HepG2 (cell line): ENCODE results near the gene CENPP. TPM values are rescaled to one million over a fixed set of nuclear protein-coding genes. Genes with fewer than 3 reads are reported as not detected.

ENCODE experiments used
- ARNT ChIP-seq: fragments of 450-650 bp; IDR thresholded peaks from 2 replicates; pipeline ENCODE4 v1.6.1; 2017
- ARNTL ChIP-seq: sonication (generic); formaldehyde crosslinking; IDR thresholded peaks from 2 replicates; pipeline ENCODE4 v1.4.0; 2020; ENCODE audit warnings: mild to moderate bottlenecking, missing genetic modification reagents
- CHD4 ChIP-seq: fragments of 200-600 bp; sonication (generic); IDR thresholded peaks from 2 replicates; pipeline ENCODE4 v1.7.0; 2017; ENCODE audit warnings: mild to moderate bottlenecking, low read length, borderline replicate concordance
- GLMP ChIP-seq: sonication (generic); formaldehyde crosslinking; IDR thresholded peaks from 2 replicates; pipeline ENCODE4 v1.9.0; 2021; ENCODE audit warnings: missing genetic modification reagents, mild to moderate bottlenecking, borderline replicate concordance
- HHEX ChIP-seq: IDR thresholded peaks from 2 replicates; pipeline ENCODE4 v1.6.1; 2016; ENCODE audit warnings: control low read depth
- HMGXB4 ChIP-seq, 2 experiments: sonication (generic) in 1 of 2; formaldehyde crosslinking in 1 of 2; IDR thresholded peaks; 2 replicates each; pipeline versions ENCODE4 v1.4.0 to v1.6.1; 2018 to 2020; ENCODE audit warnings: missing genetic modification reagents in 2 of 2, borderline replicate concordance in 1 of 2, low read depth in 1 of 2, mild to moderate bottlenecking in 1 of 2, missing biosample characterization in 1 of 2
- KMT2B ChIP-seq: IDR thresholded peaks from 2 replicates; pipeline ENCODE4 v1.6.1; 2016; ENCODE audit warnings: missing genetic modification reagents, missing compliant biosample characterization
- NR2F6 ChIP-seq, 2 experiments: IDR thresholded peaks; 2 replicates each; pipeline ENCODE4 v1.6.1; 2016; ENCODE audit warnings: antibody characterized with exemption in 1 of 2, mild to moderate bottlenecking in 1 of 2
- POLR2AphosphoS5 ChIP-seq: IDR thresholded peaks from 2 replicates; pipeline ENCODE4 v1.6.1; 2012; ENCODE audit warnings: low read depth, low read length
- SOX6 ChIP-seq, 2 experiments: fragments of 450-650 bp in 1 of 2; sonication (generic) in 1 of 2; formaldehyde crosslinking in 1 of 2; IDR thresholded peaks; 2 replicates each; pipeline versions ENCODE4 v1.4.0 to v1.6.1; 2017 to 2020; ENCODE audit warnings: antibody characterized with exemption in 1 of 2, mild to moderate bottlenecking in 1 of 2, missing genetic modification reagents in 1 of 2
- SP140L ChIP-seq: sonication (generic); formaldehyde crosslinking; IDR thresholded peaks from 2 replicates; pipeline ENCODE4 v1.4.0; 2020; ENCODE audit warnings: missing genetic modification reagents, borderline replicate concordance
- SPEN ChIP-seq: sonication (generic); formaldehyde crosslinking; IDR thresholded peaks from 2 replicates; pipeline ENCODE4 v1.5.1; 2020; ENCODE audit warnings: low read depth, mild to moderate bottlenecking, missing genetic modification reagents
- STAG1 ChIP-seq: sonication (generic); formaldehyde crosslinking; IDR thresholded peaks from 2 replicates; pipeline ENCODE4 v1.4.0; 2020; ENCODE audit warnings: missing genetic modification reagents
- TP53 ChIP-seq: sonication (generic); formaldehyde crosslinking; conservative IDR thresholded peaks from 2 replicates; pipeline ENCODE4 v1.4.0; 2020; ENCODE audit warnings: missing genetic modification reagents
- USF2 ChIP-seq, 2 experiments: sonication (generic) in 1 of 2; formaldehyde crosslinking in 1 of 2; IDR thresholded peaks; 2 replicates each; pipeline versions ENCODE4 v1.5.1 to v1.6.1; 2011 to 2020; ENCODE audit warnings: borderline replicate concordance in 1 of 2, low read depth in 1 of 2, low read length in 1 of 2, mild to moderate bottlenecking in 1 of 2, missing genetic modification reagents in 1 of 2, moderate library complexity in 1 of 2
- ZNF251 ChIP-seq: sonication (generic); formaldehyde crosslinking; IDR thresholded peaks from 2 replicates; pipeline ENCODE4 v1.9.0; 2021; ENCODE audit warnings: mild to moderate bottlenecking, missing genetic modification reagents
- ZNF3 ChIP-seq: IDR thresholded peaks from 2 replicates; pipeline ENCODE4 v1.7.0; 2017; ENCODE audit warnings: inconsistent platforms
- ZNF570 ChIP-seq: sonication (generic); formaldehyde crosslinking; IDR thresholded peaks from 2 replicates; pipeline ENCODE4 v1.4.0; 2020; ENCODE audit warnings: mild to moderate bottlenecking, missing genetic modification reagents, borderline replicate concordance
- ZNF580 ChIP-seq: IDR thresholded peaks from 2 replicates; pipeline ENCODE4 v1.6.1; 2016; ENCODE audit warnings: low read depth, borderline replicate concordance
- ZNF704 ChIP-seq: sonication (generic); formaldehyde crosslinking; IDR thresholded peaks from 2 replicates; pipeline ENCODE4 v1.8.1; 2023; ENCODE audit warnings: mild to moderate bottlenecking, inconsistent platforms, moderate library complexity, missing genetic modification reagents, borderline replicate concordance
- ZNF740 ChIP-seq: sonication (generic); formaldehyde crosslinking; IDR thresholded peaks from 2 replicates; pipeline ENCODE4 v1.4.0; 2020; ENCODE audit warnings: missing genetic modification reagents
- ZNF747 ChIP-seq: sonication (generic); formaldehyde crosslinking; IDR thresholded peaks from 2 replicates; pipeline ENCODE4 v1.8.1; 2023; ENCODE audit warnings: missing genetic modification reagents, mild to moderate bottlenecking, borderline replicate concordance
- ZNF773 ChIP-seq: sonication (generic); formaldehyde crosslinking; IDR thresholded peaks from 2 replicates; pipeline ENCODE4 v1.4.0; 2020; ENCODE audit warnings: missing genetic modification reagents, borderline replicate concordance
- polyA plus RNA-seq, 8 experiments: library from polyadenylated mRNA; depleted of rRNA in 3 of 8; stranded (reverse) in 7 of 8; unstranded in 1 of 8; fragments of >200 nt; fragmentation: Illumina TruSeq in 4 of 8; extraction: Trizol in 4 of 8; gene quantifications; 2 replicates each; pipeline versions ENCODE4 v1.2.1 to v1.2.3, GENCODE V29; 2011 to 2016; ENCODE audit warnings: low read depth in 4 of 8, missing spikeins in 1 of 8, mixed read lengths in 1 of 8; ENCODE audit not compliant: insufficient read depth in 1 of 8
- total RNA-seq, 5 experiments: library from RNA; depleted of rRNA; stranded (reverse); fragments of >200 nt; fragmentation: Illumina TruSeq; extraction: Trizol; gene quantifications; 2 replicates each; pipeline ENCODE4 v1.2.3, GENCODE V29; 2016; ENCODE audit warnings: low read depth in 1 of 5

CENPP gene
- total and polyA plus RNA-seq, 2 of the 13 experiments (the other 11 are each of a cell fraction or from before 2014, with no cell fraction given): 2.0 to 11.4 TPM

- TF ChIP-seq ZNF740: no peak
- no peak for TF ChIP-seq SP140L (CRISPR knock-in tag)
- TF ChIP-seq ZNF251 (CRISPR knock-in tag): no peak
- TF ChIP-seq ZNF704 (CRISPR knock-in tag): no peak
- no peak for TF ChIP-seq ZNF570
- TF ChIP-seq NR2F6 (IDR thresholded peaks at IDR 0.05): peak; percentile 46; the same call in 1 of the 2 replicates
- peak; percentile 60 for TF ChIP-seq NR2F6 (CRISPR knock-in tag; IDR thresholded peaks at IDR 0.05)
- no peak for TF ChIP-seq USF2 (IDR thresholded peaks at IDR 0.05; ENCODE audit: low read depth, low read length)
- no peak for TF ChIP-seq USF2 (CRISPR knock-in tag; IDR thresholded peaks at IDR 0.05; ENCODE audit: borderline replicate concordance)
- TF ChIP-seq POLR2AphosphoS5: peak; percentile 34
- TF ChIP-seq ZNF580 (CRISPR knock-in tag): no peak
- TF ChIP-seq STAG1 (CRISPR knock-in tag): no peak
- TF ChIP-seq HMGXB4 (CRISPR knock-in tag; IDR thresholded peaks at IDR 0.05; ENCODE audit: borderline replicate concordance in 1 of 2, low read depth in 1 of 2): peak in 1 of 2 experiments; percentile 45; a peak in 1 of 4 replicates
- no peak for TF ChIP-seq ARNT
- no peak; the same call in 1 of the 2 replicates for TF ChIP-seq ZNF747 (CRISPR knock-in tag)
- no peak for TF ChIP-seq SOX6 (IDR thresholded peaks at IDR 0.05)
- peak; percentile 75; the same call in 1 of the 2 replicates for TF ChIP-seq SOX6 (CRISPR knock-in tag; IDR thresholded peaks at IDR 0.05)
- TF ChIP-seq TP53 (CRISPR knock-in tag): no peak
- peak; percentile 36; the same call in 1 of the 2 replicates for TF ChIP-seq SPEN (CRISPR knock-in tag)
- TF ChIP-seq CHD4: peak; percentile 42; the same call in 1 of the 2 replicates
- no peak for TF ChIP-seq ZNF773 (CRISPR knock-in tag)
- no peak for TF ChIP-seq HHEX (CRISPR knock-in tag)
- no peak for TF ChIP-seq KMT2B (CRISPR knock-in tag)
- no peak; the same call in none of the 2 replicates for TF ChIP-seq ARNTL (CRISPR knock-in tag)
- TF ChIP-seq GLMP (CRISPR knock-in tag): no peak
- TF ChIP-seq ZNF3 (CRISPR knock-in tag): no peak
These were observed 290.9 kb downstream of the CENPP start (continued) for GRCh38 chr9:92616655-92617111.
